ENCODE measurements around the gene RAB3B.

GRCh38 chr1:51937112-51937511, 53.4 kb downstream of the RAB3B start:
- TF ChIP-seq GATA3 (IDR thresholded peaks at IDR 0.05; ENCODE audit: low read depth, low read length) (no peak), GATA2 (IDR thresholded peaks at IDR 0.05; ENCODE audit: low read depth, low read length) (no peak)
